ENCODE measurements around the gene MDK.

DNA sequence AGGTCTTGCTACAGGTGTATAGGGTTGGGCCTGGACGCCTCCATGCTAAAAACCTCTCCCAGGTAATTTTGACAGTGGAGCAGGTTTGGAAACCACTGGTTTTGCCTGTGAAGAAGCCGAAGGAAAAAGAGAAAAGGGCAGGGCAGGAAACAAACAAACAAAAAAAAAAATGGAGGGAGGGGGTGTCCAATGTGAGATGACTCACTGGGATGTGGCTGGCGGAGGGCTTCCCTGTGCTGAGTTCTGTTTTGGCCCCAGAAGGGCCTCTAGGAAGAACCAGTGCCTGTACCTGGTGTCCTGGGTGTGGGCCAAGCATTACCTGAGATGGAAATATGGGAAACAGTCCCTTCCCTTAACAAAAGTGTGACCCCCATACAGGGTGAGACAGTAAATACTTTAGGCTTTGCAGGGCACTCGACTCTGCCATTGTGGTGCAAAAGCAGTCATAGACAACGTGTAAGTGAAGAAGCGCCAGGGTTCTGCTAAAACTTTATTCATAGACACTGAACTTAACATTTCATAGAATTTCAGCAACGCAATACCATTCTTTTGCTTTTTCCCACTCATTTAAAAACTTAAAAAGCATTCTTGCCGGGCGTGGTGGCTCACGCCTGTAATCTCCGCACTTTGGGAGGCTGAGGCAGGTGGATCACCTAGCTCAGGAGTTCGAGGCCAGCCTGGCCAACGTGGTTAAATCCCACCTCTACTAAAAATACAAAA is 43.7 kb upstream of the MDK start:
- TF ChIP-seq, protein P1, sequence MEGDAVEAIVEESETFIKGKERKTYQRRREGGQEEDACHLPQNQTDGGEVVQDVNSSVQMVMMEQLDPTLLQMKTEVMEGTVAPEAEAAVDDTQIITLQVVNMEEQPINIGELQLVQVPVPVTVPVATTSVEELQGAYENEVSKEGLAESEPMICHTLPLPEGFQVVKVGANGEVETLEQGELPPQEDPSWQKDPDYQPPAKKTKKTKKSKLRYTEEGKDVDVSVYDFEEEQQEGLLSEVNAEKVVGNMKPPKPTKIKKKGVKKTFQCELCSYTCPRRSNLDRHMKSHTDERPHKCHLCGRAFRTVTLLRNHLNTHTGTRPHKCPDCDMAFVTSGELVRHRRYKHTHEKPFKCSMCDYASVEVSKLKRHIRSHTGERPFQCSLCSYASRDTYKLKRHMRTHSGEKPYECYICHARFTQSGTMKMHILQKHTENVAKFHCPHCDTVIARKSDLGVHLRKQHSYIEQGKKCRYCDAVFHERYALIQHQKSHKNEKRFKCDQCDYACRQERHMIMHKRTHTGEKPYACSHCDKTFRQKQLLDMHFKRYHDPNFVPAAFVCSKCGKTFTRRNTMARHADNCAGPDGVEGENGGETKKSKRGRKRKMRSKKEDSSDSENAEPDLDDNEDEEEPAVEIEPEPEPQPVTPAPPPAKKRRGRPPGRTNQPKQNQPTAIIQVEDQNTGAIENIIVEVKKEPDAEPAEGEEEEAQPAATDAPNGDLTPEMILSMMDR (IDR thresholded peaks at IDR 0.05) = no peak
- TF ChIP-seq EZH2phosphoT487 (IDR thresholded peaks at IDR 0.05) (no peak), EZH2 (IDR thresholded peaks at IDR 0.05) (no peak)
